HepG2 (cell line): ENCODE measurements around the gene PAPPA. TPM values are rescaled to one million over a fixed set of nuclear protein-coding genes. Genes with fewer than 3 reads are reported as not detected.

ENCODE experiments used
- ATAC-seq: fragments of 200-7000 bp; cut with Tn5 transposase; 3 replicates; pipeline ENCODE4 v1.9.1; 2020; ENCODE audit warnings: mild to moderate bottlenecking, moderate library complexity
- BruUV-seq: library from RNA; stranded (reverse); fragments of 400-500 nt; replicated peaks from 2 replicates; lab custom pipeline; 2021; lab: Mats Ljungman, UMichigan
- CTCF ChIA-PET: fragments of 300-600 bp; formaldehyde crosslinking; extraction: SDS; loops from one replicate; lab custom pipeline; 2021; ENCODE audit warnings: low total read pairs, inconsistent platforms, low intra/inter-chr PET ratio; lab: Yijun Ruan, JAX
- POLR2A ChIA-PET: fragments of 350-600 bp; sonication (Branson Sonifier 250); formaldehyde crosslinking; loops from one replicate; lab custom pipeline; 2020; ENCODE audit warnings: antibody characterized with exemption, inconsistent platforms; lab: Yijun Ruan, JAX
- DNase-seq: peaks from one replicate; pipeline ENCODE4 v3.0.0-alpha.2; 2015; ENCODE audit warnings: low spot score
- FAIRE-seq: peaks from 3 replicates; lab custom pipeline; 2011; peaks lifted over from hg19 to GRCh38; lab: Jason Lieb, UNC
- H2AFZ ChIP-seq: one replicate; pipeline ENCODE4 v1.6.1; 2011; ENCODE audit warnings: low read length, inconsistent platforms
- H3K27ac ChIP-seq: fragments of 300-600 bp; 3 replicates; pipeline ENCODE4 v1.8.0; 2011; ENCODE audit warnings: mixed run types, mild to moderate bottlenecking, mixed read lengths, low read length, inconsistent platforms; ENCODE audit not compliant: insufficient read depth; ENCODE audit errors: extremely low read length
- H3K27me3 ChIP-seq, 2 experiments: fragments of 200-600 bp in 1 of 2; 2 replicates in 1 of 2; 3 replicates in 1 of 2; pipeline versions ENCODE4 v1.6.0 to v1.8.0; 2011; ENCODE audit warnings: low read length in 2 of 2, mild to moderate bottlenecking in 2 of 2, moderate library complexity in 2 of 2, inconsistent platforms in 1 of 2; ENCODE audit not compliant: insufficient read depth in 2 of 2, control insufficient read depth in 1 of 2
- H3K36me3 ChIP-seq, 2 experiments: fragments of 200-600 bp in 1 of 2; replicated peaks in 1 of 2; 2 replicates in 1 of 2; 3 replicates in 1 of 2; pipeline versions ENCODE4 v1.5.1 to v1.8.0; 2011; ENCODE audit warnings: low read length in 2 of 2, inconsistent platforms in 1 of 2; ENCODE audit not compliant: insufficient read depth in 2 of 2, control insufficient read depth in 1 of 2
- H3K4me1 ChIP-seq: 2 replicates; pipeline ENCODE4 v1.5.1; 2012; ENCODE audit warnings: low read length, inconsistent platforms; ENCODE audit not compliant: insufficient read depth
- H3K4me2 ChIP-seq: 2 replicates; pipeline ENCODE4 v1.6.0; 2011; ENCODE audit warnings: low read depth, low read length, inconsistent platforms
- H3K4me3 ChIP-seq, 3 experiments: fragments of 200-600 bp in 1 of 3; sonication (generic), shearing (Covaris generic) in 1 of 3; replicated peaks in 1 of 3; 2 replicates each; pipeline ENCODE4 v1.5.1; 2011 to 2016; ENCODE audit warnings: low read length in 3 of 3, inconsistent platforms in 2 of 3, low read depth in 2 of 3, mild to moderate bottlenecking in 2 of 3, control low read depth in 1 of 3, mixed read lengths in 1 of 3; ENCODE audit not compliant: insufficient read depth in 1 of 3
- H3K79me2 ChIP-seq: one replicate; pipeline ENCODE4 v1.6.1; 2011; ENCODE audit warnings: low read length, inconsistent platforms; ENCODE audit not compliant: insufficient read depth
- H3K9ac ChIP-seq: 2 replicates; pipeline ENCODE4 v1.6.0; 2011; ENCODE audit warnings: mild to moderate bottlenecking, low read depth, low read length, inconsistent platforms; ENCODE audit not compliant: insufficient read depth
- H3K9me3 ChIP-seq: 2 replicates; pipeline ENCODE4 v1.5.1; 2012; ENCODE audit warnings: mild to moderate bottlenecking, low read length
- H4K20me1 ChIP-seq: 2 replicates; pipeline ENCODE4 v1.6.0; 2011; ENCODE audit warnings: inconsistent platforms, mild to moderate bottlenecking, low read length, moderate library complexity; ENCODE audit not compliant: insufficient read depth
- ADNP ChIP-seq: sonication (generic); formaldehyde crosslinking; IDR thresholded peaks from 2 replicates; pipeline ENCODE4 v1.4.0; 2020; ENCODE audit warnings: missing genetic modification reagents
- BRD4 ChIP-seq: sonication (generic); formaldehyde crosslinking; IDR thresholded peaks from 2 replicates; pipeline ENCODE4 v1.4.0; 2020; ENCODE audit warnings: missing genetic modification reagents
- GATA4 ChIP-seq: sonication (generic); IDR thresholded peaks from 2 replicates; pipeline ENCODE4 v1.6.1; 2016; ENCODE audit warnings: antibody characterized with exemption, low read depth, borderline replicate concordance
- GLMP ChIP-seq: sonication (generic); formaldehyde crosslinking; IDR thresholded peaks from 2 replicates; pipeline ENCODE4 v1.9.0; 2021; ENCODE audit warnings: missing genetic modification reagents, mild to moderate bottlenecking, borderline replicate concordance
- HDAC6 ChIP-seq: fragments of 200-600 bp; sonication (generic); IDR thresholded peaks from 2 replicates; pipeline ENCODE4 v1.7.0; 2017; ENCODE audit warnings: mild to moderate bottlenecking, antibody characterized with exemption, low read length, low read depth
- HMGXB4 ChIP-seq, 2 experiments: sonication (generic) in 1 of 2; formaldehyde crosslinking in 1 of 2; IDR thresholded peaks; 2 replicates each; pipeline versions ENCODE4 v1.4.0 to v1.6.1; 2018 to 2020; ENCODE audit warnings: missing genetic modification reagents in 2 of 2, borderline replicate concordance in 1 of 2, low read depth in 1 of 2, mild to moderate bottlenecking in 1 of 2, missing biosample characterization in 1 of 2
- HOXD1 ChIP-seq: sonication (generic); formaldehyde crosslinking; IDR thresholded peaks from 2 replicates; pipeline ENCODE4 v1.5.0; 2020; ENCODE audit warnings: missing genetic modification reagents
- IRF9 ChIP-seq: sonication (generic); formaldehyde crosslinking; IDR thresholded peaks from 2 replicates; pipeline ENCODE4 v1.8.0; 2022; ENCODE audit warnings: missing genetic modification reagents, mild to moderate bottlenecking, borderline replicate concordance
- REST ChIP-seq, 2 experiments: IDR thresholded peaks; 2 replicates each; pipeline ENCODE4 v1.6.1; 2011 to 2012; ENCODE audit warnings: low read length in 2 of 2, borderline replicate concordance in 1 of 2, low read depth in 1 of 2, mild to moderate bottlenecking in 1 of 2, moderate library complexity in 1 of 2
- ZBTB20 ChIP-seq: sonication (generic); formaldehyde crosslinking; IDR thresholded peaks from 2 replicates; pipeline ENCODE4 v1.8.1; 2023; ENCODE audit warnings: missing genetic modification reagents, low read depth, mild to moderate bottlenecking, borderline replicate concordance
- ZFP1 ChIP-seq: IDR thresholded peaks from 2 replicates; pipeline ENCODE4 v1.6.1; 2016
- ZNF138 ChIP-seq: sonication (generic); formaldehyde crosslinking; IDR thresholded peaks from 2 replicates; pipeline ENCODE4 v1.5.0; 2020; ENCODE audit warnings: mild to moderate bottlenecking, low read depth, missing genetic modification reagents
- ZNF577 ChIP-seq: sonication (generic); formaldehyde crosslinking; IDR thresholded peaks from 2 replicates; pipeline ENCODE4 v1.4.0; 2020; ENCODE audit warnings: mild to moderate bottlenecking, low read depth, missing genetic modification reagents, borderline replicate concordance
- ZNF75D ChIP-seq: sonication (generic); formaldehyde crosslinking; IDR thresholded peaks from 2 replicates; pipeline ENCODE4 v1.8.1; 2023; ENCODE audit warnings: missing genetic modification reagents, mild to moderate bottlenecking, borderline replicate concordance
- ZSCAN5A ChIP-seq: sonication (generic); formaldehyde crosslinking; IDR thresholded peaks from 2 replicates; pipeline ENCODE4 v1.8.0; 2022; ENCODE audit warnings: mild to moderate bottlenecking, missing genetic modification reagents, borderline replicate concordance
- WGBS: methylation state at CpG from one replicate; pipeline ENCODE4 v1.1.6; 2017; ENCODE audit warnings: low lambda C conversion rate; 5-methylcytosine and 5-hydroxymethylcytosine counted together
- in situ Hi-C: cut with HindIII; loops from 2 replicates; pipeline ENCODE4 v1.10.0; 2017; ENCODE audit warnings: low pct_unique_long_range_greater_than_20kb; ENCODE audit not compliant: extremely low pct_ligation_motif_present
- intact Hi-C: fragments of 100-400 bp; cut with micrococcal nuclease; formaldehyde crosslinking; loops from one replicate; pipeline ENCODE4 v1.10.0; 2022; ENCODE audit not compliant: unreplicated experiment
- polyA plus RNA-seq, 8 experiments: library from polyadenylated mRNA; depleted of rRNA in 3 of 8; stranded (reverse) in 7 of 8; unstranded in 1 of 8; fragments of >200 nt; fragmentation: Illumina TruSeq in 4 of 8; extraction: Trizol in 4 of 8; gene quantifications; 2 replicates each; pipeline versions ENCODE4 v1.2.1 to v1.2.3, GENCODE V29; 2011 to 2016; ENCODE audit warnings: low read depth in 4 of 8, missing spikeins in 1 of 8, mixed read lengths in 1 of 8; ENCODE audit not compliant: insufficient read depth in 1 of 8
- total RNA-seq, 5 experiments: library from RNA; depleted of rRNA; stranded (reverse); fragments of >200 nt; fragmentation: Illumina TruSeq; extraction: Trizol; gene quantifications; 2 replicates each; pipeline ENCODE4 v1.2.3, GENCODE V29; 2016; ENCODE audit warnings: low read depth in 1 of 5

The PAPPA gene
- total and polyA plus RNA-seq, 2 of the 13 experiments (the other 11 are each of a cell fraction or from before 2014, with no cell fraction given): 0.09 to 0.11 TPM

GRCh38 chr9:116303270-116303669, 149.7 kb downstream of the PAPPA start:
- BruUV-seq: no TSS peak
- H4K20me1 ChIP-seq: no peaks in the 10 kb centered on the region
- POLR2A ChIA-PET: no interaction called here
- no peak overlapping the region for H3K4me2 ChIP-seq
- intact Hi-C loops (no loop called here), in situ Hi-C loops (no loop called here)
- no peak overlapping the region for H2AFZ ChIP-seq
- H3K36me3 ChIP-seq: no peaks in the 10 kb centered on the region
- H3K9ac ChIP-seq: no peak overlapping the region
- H3K4me3 ChIP-seq: no peak overlapping the region
- WGBS: 0% methylated on average over 4 of the region's 5 CpGs
- DNase-seq (no peak), FAIRE-seq (no peak), ATAC-seq (no peak)
- no peaks in the 10 kb centered on the region for H3K4me1 ChIP-seq
- no peaks in the 10 kb centered on the region for H3K27me3 ChIP-seq
- CTCF ChIA-PET: no interaction called here
- no peaks in the 10 kb centered on the region for H3K9me3 ChIP-seq
- H3K27ac ChIP-seq: no peak overlapping the region
- no peaks in the 10 kb centered on the region for H3K79me2 ChIP-seq
- TF ChIP-seq REST (IDR thresholded peaks at IDR 0.05; ENCODE audit: borderline replicate concordance in 1 of 2, low read depth in 1 of 2, low read length in 2 of 2) (no peak), HOXD1 (CRISPR knock-in tag) (no peak), HDAC6 (no peak), BRD4 (no peak), GATA4 (no peak), ZNF577 (CRISPR knock-in tag) (no peak), ADNP (CRISPR knock-in tag) (no peak), HMGXB4 (CRISPR knock-in tag; IDR thresholded peaks at IDR 0.05; ENCODE audit: borderline replicate concordance in 1 of 2, low read depth in 1 of 2) (no peak), IRF9 (CRISPR knock-in tag) (no peak), ZBTB20 (CRISPR knock-in tag) (no peak), ZNF75D (CRISPR knock-in tag) (no peak), ZFP1 (CRISPR knock-in tag) (no peak), ZSCAN5A (no peak), GLMP (CRISPR knock-in tag) (no peak), ZNF138 (CRISPR knock-in tag) (no peak)
